Glomerular visceral epithelial cell (primary cell): ENCODE measurements around the gene ATPAF1.
"Not testable (repeated sequence)": the region's sequence is repeated elsewhere in the genome, so short reads cannot be mapped to it uniquely, and the experiment has no call there.

ENCODE experiments used
- DNase-seq: peaks from one replicate; pipeline ENCODE4 v3.0.0-alpha.2; 2016; ENCODE audit errors: extremely low spot score

ATPAF1 gene, protein sequence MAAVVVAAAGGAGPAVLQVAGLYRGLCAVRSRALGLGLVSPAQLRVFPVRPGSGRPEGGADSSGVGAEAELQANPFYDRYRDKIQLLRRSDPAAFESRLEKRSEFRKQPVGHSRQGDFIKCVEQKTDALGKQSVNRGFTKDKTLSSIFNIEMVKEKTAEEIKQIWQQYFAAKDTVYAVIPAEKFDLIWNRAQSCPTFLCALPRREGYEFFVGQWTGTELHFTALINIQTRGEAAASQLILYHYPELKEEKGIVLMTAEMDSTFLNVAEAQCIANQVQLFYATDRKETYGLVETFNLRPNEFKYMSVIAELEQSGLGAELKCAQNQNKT

DNA sequence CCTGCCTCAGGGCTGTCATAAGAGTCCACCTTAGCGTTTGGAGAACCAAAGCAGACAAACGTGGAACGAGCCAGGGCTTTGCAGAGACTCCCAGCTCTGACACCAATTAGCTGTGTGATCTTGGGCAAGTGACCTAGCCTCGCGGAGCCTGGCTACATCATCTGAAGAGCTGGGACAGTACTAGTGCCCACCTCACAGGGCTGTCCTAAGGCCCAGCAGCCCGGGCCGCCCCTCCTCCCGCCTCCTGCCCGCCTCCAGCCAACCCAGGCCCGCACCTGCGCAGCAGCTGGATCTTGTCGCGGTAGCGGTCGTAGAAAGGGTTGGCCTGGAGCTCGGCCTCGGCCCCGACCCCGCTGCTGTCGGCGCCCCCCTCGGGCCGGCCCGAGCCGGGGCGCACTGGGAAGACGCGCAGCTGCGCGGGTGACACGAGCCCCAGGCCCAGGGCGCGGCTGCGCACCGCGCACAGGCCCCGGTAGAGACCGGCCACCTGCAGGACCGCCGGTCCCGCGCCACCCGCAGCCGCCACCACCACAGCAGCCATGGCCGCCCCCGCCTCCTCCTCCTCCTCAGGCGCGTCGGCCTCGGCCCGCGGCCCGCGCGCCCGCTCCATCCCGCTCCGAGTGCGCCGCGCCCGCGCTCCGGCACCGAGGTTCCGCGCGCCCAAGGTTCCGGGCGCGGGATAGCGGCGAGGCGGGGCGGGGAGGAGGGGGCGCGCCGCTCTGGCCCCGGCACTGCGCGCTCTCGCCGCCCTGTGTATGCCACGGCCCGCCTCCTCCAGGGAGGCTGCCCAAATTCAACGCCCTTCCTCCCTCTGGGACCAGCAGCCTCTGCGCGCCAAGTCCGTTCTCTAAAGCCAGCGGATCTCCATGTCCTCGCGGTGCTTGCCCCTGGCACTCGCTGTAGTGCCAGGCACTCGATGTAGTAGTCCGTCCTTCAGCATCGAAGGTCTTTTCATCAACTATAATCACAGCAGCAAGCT is at the start of gene ATPAF1:
Gene ATPAF1, minus strand, starts transcription at position 583 of the 979 bp plus-strand sequence. Its CDS starts 42 bp downstream, at position 541.
- peak; percentile 62 for DNase-seq

DNA sequence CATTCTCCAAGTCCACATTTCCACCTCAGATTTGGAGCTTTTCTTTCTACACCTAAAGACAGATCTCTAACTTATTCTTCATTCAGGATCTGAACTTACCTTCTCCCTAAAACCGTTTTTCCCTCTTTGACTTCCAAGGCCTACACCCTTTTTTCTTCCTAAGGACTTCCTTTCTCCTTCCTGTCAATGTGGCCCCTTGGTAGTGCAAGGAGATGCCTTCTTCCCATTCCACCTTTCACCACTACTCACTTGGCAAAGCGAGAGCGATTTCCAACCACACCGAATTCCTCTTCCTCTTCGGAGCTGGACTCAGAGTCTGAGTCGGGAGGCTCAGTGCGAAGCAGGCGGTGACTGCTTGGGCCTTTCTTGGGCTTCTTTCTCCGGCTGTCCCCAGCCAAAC is 49.5 kb upstream of the ATPAF1 start:
- DNase-seq, result no peak

DNA sequence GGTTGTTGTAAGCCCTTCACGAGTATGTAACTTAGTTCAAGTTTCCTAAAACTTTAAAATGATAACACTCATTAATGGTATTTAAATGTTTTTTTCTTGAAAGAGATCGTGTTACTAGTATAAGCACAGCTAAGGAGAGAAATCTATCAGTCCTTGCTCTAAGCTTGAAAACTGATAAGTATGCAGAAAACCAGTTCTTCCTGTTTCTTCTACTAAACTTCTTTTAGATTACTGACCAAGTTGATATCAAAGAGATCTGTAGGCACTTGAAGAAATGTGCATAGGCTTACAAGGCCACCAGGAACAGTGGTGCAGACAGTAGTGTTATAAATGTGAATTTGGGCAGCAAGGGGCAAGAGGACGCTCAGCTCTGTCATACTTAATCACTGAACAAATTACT is 46.8 kb upstream of the ATPAF1 start:
- DNase-seq, result no peak

DNA sequence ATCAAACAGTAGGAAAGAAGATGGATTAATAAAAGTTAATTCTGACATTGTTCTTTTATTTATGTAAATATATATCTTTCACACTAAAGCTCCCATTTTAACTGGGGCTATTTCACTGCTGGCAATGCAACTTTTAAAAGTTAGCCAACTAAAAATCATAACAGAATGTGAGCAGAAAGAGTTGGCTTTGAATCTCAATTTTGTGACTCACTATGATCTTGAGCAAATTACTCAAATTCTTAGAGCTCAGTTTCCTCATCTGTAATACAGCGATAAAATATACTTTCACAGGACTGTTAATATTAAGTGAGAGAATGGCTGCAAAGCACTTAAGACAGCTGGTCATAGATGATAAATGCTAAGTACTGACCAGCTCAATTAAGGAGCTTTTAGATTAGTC is 40.0 kb upstream of the ATPAF1 start:
- DNase-seq, result no peak

DNA sequence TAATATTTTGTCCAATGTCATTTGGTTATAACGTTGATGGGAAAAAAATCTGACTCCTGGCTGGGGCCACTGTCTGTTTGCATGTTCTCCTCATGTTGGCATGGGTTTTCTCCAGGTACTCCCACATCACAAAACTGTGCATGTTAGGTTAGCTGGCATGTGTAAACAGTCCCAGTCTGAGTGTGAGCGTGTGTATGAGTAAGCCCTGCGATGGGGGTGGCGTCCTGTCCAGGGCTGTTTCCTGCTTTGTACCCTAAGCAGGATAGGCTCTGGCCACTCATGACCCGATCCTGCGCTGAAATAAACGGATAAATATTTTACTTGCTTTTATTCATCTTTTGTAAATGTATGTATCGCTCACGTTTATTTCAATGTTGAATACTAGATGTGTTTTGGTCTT is 37.2 kb upstream of the ATPAF1 start:
- no peak for DNase-seq

DNA sequence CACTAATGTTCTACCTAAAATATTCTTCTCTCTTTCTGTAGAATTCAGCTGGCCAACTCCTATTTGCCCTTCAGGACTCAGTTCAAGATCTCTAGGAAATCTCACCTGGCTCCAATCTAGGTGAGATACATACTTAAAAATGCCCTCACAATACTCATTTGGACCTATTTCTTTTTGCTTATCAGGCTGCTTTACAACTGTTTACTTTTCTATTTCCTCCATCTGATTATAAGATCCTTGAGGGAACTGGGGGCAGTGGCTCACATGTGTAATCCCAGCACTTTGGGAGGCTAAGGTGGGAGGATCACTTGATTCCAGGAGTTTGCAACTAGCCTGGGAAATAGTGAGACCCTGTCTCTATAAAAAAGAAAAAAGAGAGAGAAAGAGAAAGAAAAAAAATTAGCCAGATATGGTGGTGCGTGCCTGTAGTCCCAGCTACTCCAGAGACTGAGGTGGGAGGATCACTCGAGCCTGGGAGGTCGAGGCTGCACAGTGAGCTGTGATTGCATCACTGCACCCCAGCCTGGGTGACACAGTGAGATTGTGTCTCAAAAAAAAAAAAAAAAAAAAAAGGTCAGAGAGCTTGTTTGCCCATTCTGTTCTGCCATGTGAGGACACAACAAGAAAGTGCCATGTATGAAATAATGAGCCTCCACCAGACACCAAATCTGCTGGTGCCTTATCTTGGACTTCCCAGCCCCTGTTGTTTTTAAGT is 35.9 kb upstream of the ATPAF1 start:
- DNase-seq, result no peak

DNA sequence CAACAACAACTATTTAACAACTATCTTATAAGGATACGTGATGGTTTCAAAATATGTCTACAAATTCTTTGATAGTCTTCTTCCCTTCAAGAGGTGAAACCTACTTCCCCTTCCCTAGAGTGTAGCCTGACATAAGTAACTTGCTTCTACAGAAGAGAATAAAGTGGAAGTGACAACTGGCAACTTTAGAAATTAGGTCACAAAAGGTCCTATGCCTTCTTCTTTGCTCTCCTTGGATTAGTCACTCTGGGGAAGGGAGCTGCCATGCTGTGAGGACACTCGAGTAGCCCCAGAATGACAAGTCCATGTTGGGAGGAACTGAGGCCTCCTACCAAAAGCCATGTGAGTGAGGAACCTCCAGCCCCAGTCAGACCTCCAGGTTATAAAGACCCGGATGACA is 31.5 kb upstream of the ATPAF1 start:
- DNase-seq, result no peak

DNA sequence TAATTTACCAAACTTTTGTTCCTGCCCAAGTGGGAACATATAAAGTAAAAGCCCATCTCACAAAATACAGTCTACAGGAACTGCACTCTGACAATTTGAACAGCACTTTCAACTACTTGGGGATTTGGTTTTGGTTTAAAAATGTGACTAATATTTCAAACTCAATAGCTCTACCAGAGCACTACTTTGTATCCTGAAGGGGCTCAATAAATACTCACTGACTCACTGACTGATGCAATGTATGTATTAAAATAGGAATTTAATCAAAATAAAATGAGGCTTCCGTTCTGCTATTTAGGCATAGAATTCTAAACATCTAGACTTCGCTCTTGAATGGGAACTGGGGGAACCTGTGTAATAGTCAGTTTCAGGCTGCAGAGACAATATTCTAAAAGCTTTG is 28.9 kb upstream of the ATPAF1 start:
- DNase-seq, result no peak

DNA sequence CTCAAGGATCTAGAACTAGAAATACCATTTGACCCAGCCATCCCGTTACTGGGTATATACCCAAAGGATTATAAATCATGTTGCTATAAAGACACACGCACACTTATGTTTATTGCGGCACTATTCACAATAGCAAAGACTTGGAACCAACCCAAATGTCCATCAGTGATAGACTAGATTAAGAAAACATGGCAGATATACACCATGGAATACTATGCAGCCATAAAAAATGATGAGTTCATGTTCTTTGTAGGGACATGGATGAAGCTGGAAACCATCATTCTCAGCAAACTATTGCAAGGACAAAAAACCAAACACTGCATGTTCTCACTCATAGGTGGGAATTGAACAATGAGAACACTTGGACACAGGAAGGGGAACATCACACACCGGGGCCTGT is 26.5 kb upstream of the ATPAF1 start:
- DNase-seq, result not testable (repeated sequence)

DNA sequence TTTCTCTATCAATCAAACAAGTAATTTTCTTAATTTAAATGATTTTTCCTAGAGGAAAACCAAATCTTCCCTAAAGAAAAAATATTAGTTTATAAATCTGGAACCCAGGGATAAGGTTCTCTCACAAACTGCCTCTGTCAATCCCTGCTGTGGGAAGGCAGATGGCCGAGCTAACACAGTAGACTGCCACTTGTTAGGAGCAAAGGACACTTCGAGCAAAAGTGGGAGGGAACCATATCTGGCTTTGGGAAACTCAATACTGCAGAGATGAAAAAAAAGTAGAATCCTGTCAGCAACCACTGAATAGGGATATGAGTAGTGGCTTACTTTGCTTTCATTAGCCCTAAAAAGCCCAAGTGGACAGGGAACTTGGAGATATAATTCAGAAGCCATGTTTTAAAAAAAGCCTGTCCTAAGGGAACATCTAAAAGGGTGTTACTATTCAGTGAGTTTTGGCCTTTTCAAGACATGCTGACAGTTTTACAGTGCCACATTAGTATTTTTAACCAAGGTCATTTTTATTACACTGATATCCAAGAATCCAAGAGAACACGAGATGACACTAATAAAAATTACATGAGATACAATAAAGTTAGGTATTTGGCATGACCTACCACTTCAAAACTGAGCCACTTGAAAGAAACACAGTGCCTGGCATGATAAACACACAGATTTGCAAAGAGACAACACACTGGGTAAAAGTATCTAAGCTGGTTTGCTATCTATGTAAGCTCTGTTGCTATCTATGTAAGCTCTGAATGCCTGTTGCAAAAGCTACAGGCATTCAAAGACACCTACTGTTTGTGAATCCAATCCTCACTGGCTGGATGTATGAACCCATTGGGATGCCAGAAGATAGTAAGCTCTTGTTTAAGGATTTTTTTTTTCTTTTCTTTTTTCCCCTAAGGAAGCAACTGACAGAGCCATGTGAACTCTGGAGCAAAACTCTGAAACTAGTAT is 24.9 kb upstream of the ATPAF1 start:
- no peak for DNase-seq

DNA sequence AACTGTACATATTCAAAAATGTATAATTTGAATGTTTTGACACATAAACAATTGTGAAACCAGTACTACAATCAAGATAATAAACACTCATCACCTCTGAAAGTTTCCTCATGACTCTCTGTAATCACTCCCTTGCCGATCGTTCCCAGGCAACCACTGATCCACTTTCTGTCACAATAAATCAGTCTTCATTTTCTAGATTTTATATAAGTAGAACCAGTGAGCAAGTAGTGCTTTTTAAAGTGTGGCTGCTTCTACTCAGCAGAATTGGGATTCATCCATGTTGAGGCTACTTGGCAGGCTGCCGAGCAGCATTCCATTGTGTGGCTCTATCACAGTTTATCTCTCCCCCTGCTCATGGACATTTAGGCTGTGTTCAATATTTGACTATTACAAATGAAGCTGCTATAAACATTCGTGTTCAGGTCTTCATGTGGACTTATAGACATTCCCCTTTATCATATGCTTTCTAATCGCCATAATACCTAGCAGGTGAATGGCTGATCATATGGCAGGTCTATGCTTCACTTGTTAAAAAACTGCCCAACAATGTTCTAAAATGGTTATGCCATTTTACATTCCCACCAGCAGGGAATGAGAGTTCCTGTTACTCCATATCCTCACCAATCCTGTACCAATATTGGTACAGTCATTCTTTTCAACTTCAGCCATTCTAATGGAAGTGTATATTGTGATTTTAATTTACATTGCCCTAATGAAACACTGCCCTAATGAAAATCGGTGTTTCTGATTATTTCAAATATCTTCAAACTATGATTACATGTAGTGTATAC is 24.0 kb upstream of the ATPAF1 start:
- no peak for DNase-seq

DNA sequence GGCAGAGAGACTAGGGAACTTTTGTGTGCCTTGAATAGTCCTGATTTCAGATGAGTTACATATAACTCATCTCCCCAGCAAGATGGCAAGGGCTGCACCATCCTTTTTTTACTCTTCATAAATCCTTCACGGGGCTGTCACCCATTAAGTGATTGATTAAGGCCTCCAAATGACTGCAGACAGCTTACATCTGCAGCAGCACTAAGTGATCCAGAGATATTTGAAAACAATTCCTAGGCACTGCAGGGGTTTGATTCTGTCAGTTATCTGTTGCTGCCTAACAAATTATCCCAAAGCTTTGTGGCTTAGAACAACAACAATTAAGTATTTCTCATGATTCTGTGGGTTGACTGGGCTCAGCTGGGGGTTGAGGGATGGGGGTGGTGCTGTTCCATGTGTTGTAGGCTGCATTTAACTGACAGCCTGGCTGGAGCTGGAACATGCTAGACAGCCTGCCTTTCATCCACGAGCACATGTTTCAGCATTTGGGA is 22.8 kb upstream of the ATPAF1 start:
- no peak for DNase-seq

DNA sequence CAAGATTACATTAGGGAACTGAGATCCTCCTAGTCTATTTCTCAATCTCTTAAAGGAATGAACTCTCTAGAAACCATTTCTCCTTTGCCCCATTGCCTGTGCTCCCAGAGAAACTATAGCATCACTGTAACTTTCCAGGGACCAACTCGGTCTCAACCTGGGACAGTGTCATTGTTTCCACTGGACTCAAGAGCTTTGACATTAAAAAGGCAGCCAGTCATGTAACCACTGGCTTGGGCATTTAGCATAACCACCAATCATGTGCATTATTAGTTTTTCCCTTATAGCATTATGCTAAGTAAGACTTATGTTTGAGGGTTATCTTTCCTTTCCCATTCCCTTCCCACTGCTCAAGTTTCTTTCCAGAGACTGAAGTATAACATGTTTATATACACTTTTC is 21.7 kb upstream of the ATPAF1 start:
- no peak for DNase-seq

DNA sequence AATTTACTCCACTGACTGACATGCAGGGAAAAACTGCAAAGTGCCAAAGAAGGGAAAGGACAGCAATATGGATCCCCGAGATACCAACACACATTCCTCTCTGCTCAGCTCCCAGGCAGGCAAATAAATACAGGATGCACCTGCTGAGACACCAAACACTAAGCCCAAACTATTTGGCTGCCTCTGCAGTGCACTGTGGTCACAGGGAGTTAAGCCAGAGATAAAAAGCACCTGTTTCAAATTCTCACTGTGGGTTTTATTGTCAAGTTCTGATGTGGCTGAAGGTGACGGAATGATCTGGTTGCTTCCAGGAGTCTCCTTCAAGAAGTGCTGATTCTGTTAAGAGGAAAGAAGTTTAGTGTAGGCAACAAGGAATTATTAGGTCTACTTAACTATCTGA is 21.2 kb upstream of the ATPAF1 start:
- no peak for DNase-seq

DNA sequence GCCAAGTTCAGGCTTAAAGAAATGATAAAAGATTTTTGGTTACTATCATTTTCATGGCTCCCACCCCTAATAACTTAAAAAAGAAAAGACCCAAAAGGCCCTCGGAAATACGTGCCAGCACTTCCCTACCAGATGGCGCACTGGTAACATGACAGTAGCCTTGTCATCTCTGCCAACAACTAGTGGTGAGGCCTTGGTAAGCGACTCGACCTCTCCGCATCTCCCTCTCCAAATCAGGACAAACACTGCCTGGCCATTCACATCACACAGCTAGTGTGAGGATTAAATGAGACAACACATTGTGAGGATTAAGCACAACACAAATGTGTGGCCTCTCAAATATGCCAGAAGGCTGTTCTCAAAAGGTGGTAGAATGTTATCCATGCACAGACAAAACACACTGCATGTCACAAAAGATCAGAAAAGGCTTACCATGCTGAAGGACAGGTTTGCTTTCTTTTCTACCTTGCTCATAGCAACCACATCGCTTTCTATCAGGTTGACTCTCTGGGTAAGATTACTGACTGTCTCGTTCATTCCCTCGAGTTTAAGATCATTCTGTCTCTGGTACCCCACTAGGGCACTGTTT is 19.9 kb upstream of the ATPAF1 start:
- DNase-seq, result no peak

DNA sequence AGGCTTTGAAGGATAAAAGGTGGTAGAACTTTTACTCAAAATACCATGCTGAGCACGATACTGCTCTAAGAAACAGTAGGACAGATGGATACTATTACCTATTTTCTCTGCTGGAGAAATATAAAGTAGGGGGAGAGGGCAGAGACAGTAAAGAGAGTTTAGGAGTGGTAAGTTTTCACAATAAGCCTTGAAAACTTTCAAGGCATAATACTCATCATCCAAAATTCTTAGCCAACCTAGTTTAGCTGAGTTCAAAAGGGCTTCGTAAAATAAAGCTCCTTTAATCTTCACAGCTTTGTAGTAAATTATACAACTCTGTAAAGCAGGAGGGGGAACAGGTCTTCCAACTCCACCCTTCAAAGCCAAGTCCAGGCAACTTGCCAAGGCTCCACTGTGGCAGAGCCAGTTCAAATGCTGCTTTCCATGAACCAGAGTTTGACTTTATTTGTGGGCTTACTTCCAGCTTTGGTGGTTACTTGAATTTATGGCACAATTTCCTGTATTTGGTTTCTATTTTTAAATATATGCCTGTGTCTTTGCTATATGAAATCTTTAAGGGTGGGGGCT is 19.0 kb upstream of the ATPAF1 start:
- DNase-seq, result no peak

DNA sequence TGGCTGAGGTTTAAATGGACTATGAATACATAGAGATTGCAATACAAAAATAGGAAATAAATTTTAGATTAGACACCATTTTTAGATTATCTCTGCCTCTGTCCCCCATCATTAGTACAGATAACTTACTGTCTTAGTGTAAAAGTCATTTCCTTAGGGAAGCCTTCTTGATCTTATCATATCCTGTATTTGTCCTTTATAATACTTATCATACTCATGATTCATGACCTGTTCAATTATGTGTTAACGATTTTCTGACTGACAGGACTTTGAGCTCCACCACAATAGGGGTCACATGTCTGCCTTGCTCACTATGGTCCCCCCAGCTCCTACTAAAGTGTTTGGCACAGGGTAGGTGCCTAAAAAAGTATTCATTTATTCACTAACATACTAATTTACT is 18.1 kb upstream of the ATPAF1 start:
- DNase-seq, result no peak

DNA sequence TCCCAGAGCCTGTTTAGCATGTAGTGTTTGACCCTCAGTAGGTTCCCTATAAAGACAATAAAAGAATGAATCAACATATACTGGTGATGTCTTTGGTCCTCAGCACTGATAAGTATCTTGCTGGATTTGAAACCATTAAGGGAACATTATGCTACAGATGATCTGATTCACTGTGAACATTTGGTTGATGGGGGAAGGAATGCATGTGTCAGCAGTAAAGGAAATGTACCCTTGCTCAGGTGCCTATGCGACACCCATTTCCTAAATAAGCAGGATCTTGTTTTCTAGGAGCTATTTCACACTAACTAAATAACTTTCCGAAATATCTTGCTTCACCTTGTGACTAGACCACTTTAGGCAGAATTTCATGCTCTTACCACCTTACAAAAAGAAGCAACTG is 16.5 kb upstream of the ATPAF1 start:
- no peak for DNase-seq

DNA sequence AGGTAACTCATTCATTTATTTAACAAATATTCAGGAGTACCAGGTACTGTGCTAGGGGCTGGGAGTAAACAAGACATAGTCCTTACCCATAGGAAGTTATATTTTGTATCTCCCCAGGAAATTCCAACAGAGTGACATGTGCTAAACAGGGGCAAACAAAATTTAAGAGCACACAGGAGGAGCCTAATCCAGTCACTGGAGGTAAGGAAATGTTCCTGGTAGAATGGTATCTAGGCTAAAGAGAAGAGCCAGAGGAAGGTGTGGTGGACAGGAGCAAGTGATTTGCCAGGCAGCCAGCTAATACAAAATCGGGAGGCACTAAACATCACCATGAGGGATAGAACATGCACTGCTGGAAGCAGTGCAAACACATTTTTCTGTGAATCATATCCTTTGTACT is 13.9 kb upstream of the ATPAF1 start:
- no peak for DNase-seq
